Dermis microvascular lymphatic vessel endothelial cell (primary cell): ENCODE results near the gene MED9. TPM values are rescaled to one million over a fixed set of nuclear protein-coding genes. Genes with fewer than 3 reads are reported as not detected.
A peak's percentile ranks its signal among the peaks of the same experiment; 100 is the strongest.
"Not testable (repeated sequence)": the region's sequence is repeated elsewhere in the genome, so short reads cannot be mapped to it uniquely, and the experiment has no call there.

Source experiments
- DNase-seq, 2 donors: peaks; one replicate each; pipeline versions ENCODE4 v3.0.0 to v3.0.0-alpha.2; 2010; ENCODE audit warnings: low read depth in 2 of 2
- total RNA-seq: library from RNA; depleted of rRNA; stranded (reverse); fragments of >200 nt; gene quantifications from 2 replicates; pipeline ENCODE4 v1.2.1, GENCODE V29; 2014

Gene MED9
- total RNA-seq, 1 donor from 2014 or later, result 6.7 TPM

- not testable (repeated sequence) for DNase-seq
Observed at GRCh38 chr17:17454700-17455099, 22.1 kb upstream of the MED9 start.

- no peak for DNase-seq
Observed at GRCh38 chr17:17455173-17455572, 21.6 kb upstream of the MED9 start.

GRCh38 chr17:17456251-17456650 is 20.5 kb upstream of the MED9 start:
- no peak for DNase-seq

GRCh38 chr17:17457680-17458079 is 19.1 kb upstream of the MED9 start:
- DNase-seq, result no peak

- DNase-seq, result no peak
Observed at GRCh38 chr17:17460038-17460437, 16.8 kb upstream of the MED9 start.

- no peak for DNase-seq
Observed at GRCh38 chr17:17462048-17462824, 14.6 kb upstream of the MED9 start.

GRCh38 chr17:17463821-17464220 is 13.0 kb upstream of the MED9 start:
- DNase-seq, result no peak

GRCh38 chr17:17465878-17466277 is 10.9 kb upstream of the MED9 start:
- DNase-seq, result not testable (repeated sequence)

GRCh38 chr17:17466511-17466910 is 10.3 kb upstream of the MED9 start:
- no peak for DNase-seq

GRCh38 chr17:17467016-17467415 is 9.8 kb upstream of the MED9 start:
- DNase-seq, result no peak

- no peak for DNase-seq
Observed at GRCh38 chr17:17467720-17468119, 9.1 kb upstream of the MED9 start.

- no peak for DNase-seq
Observed at GRCh38 chr17:17468217-17469010, 8.4 kb upstream of the MED9 start.

- DNase-seq, result no peak
Observed at GRCh38 chr17:17469358-17469757, 7.4 kb upstream of the MED9 start.

- DNase-seq, result no peak
Observed at GRCh38 chr17:17469996-17470395, 6.8 kb upstream of the MED9 start.

- no peak for DNase-seq
Observed at GRCh38 chr17:17472333-17472920, 4.4 kb upstream of the MED9 start.

GRCh38 chr17:17474341-17474740 is 2.5 kb upstream of the MED9 start:
- DNase-seq, result no peak

GRCh38 chr17:17479209-17479608 is 2.4 kb downstream of the MED9 start:
- no peak for DNase-seq

GRCh38 chr17:17480593-17481148 is 3.9 kb downstream of the MED9 start:
- no peak for DNase-seq

GRCh38 chr17:17481860-17482259 is 5.1 kb downstream of the MED9 start:
- no peak for DNase-seq

- DNase-seq, result peak in 1 of 2 donors; percentile 17
Observed at GRCh38 chr17:17484451-17484899, 7.7 kb downstream of the MED9 start.

- peak in 1 of 2 donors; percentile 19 for DNase-seq
Observed at GRCh38 chr17:17485420-17485819, 8.6 kb downstream of the MED9 start.

GRCh38 chr17:17486416-17486815 is 9.6 kb downstream of the MED9 start:
- not testable (repeated sequence) for DNase-seq
